HG02852 (cell line): ENCODE measurements around the gene PRSS33.

ENCODE experiments used
- ATAC-seq: cut with Tn5 transposase; IDR thresholded peaks from one replicate; pipeline ENCODE4 v1.9.1; 2021; ENCODE audit warnings: mild to moderate bottlenecking, moderate library complexity; ENCODE audit not compliant: unreplicated experiment

Gene PRSS33

DNA sequence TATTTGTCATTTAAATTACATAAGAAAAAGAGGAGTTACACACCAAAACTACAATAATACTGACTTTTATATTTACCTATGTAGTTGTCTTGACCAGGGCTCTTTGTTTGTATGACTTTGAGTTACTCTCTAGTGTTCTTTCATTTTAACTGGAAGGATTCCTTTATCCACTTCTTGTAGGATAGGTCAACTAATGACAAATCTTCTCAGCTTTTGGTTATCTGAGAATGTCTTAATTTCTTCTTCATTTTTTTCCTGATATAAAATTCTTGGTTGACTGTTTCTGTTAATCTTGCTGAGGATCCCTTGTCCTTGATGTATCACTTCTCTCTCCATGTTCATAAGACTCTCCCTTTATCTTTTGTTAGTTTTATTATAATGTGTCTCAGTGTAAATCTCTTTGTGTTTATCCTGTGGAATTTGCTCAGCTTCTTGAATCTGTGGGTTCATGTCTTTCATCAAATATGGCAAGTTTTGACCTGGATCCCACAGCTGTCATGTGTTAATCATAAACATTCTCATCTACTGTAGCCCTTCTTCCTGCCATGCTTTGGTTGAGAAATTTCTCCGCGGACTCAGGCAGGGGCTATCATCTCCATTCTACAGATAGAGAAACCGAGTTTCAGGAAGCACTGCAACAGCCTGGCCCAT, 16.3 kb upstream of the PRSS33 start:
- ATAC-seq = no peak

DNA sequence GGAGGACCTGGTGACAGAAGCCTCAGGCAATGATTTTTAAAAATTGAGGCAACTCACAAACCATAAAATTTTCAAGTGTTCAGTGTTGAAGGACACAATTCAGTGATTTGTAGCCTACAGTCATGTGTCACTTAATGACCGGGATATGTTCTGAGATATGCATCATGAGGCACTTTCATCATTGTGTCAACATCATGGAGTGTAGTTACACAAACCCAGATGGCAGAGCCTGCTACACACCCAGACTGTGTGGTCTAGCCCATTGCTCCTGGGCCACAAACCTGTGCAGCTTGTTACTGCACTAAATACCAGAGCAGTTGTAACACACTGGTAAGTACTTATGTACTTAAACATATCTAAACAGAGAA, 12.5 kb upstream of the PRSS33 start:
- ATAC-seq = no peak

DNA sequence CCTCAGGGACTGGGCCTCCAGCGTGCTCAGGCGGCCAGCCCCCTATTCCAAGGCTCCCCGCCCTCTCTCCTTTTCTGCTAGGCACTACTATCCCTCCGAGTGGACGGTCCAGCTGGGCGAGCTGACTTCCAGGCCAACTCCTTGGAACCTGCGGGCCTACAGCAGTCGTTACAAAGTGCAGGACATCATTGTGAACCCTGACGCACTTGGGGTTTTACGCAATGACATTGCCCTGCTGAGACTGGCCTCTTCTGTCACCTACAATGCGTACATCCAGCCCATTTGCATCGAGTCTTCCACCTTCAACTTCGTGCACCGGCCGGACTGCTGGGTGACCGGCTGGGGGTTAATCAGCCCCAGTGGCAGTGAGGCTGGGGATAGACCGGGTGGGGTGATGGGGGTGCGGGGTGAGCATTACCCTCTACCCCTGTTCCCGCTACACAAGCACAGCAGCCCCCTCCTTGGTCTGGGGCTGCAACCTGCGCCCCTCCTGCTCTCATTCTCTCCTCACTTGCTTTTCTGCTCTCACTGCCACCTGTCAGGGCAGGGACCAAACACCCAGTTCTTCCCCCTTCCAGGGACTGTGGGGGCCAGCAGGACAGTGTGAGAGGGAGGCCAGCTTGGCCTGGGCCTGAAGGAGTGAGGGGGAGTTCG, 12.0 kb upstream of the PRSS33 start:
- no peak for ATAC-seq

DNA sequence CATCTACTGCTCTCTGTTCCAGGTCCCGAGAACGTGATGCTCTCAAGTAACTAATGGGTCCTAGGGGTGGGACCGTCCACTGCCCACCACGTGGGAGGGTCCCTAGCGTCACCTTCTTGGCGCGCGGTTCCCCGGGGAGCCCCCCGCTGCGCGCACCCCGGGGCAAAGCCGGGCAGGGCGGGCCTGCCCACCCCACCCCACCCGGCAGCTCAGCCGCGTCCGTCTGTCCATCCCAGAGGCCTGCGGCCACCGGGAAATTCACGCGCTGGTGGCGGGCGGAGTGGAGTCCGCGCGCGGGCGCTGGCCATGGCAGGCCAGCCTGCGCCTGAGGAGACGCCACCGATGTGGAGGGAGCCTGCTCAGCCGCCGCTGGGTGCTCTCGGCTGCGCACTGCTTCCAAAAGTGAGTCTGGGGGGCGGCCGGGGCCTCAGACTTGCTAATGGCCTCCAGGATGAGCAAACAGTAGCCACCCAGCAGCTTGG, 11.4 kb upstream of the PRSS33 start:
- ATAC-seq = no peak

DNA sequence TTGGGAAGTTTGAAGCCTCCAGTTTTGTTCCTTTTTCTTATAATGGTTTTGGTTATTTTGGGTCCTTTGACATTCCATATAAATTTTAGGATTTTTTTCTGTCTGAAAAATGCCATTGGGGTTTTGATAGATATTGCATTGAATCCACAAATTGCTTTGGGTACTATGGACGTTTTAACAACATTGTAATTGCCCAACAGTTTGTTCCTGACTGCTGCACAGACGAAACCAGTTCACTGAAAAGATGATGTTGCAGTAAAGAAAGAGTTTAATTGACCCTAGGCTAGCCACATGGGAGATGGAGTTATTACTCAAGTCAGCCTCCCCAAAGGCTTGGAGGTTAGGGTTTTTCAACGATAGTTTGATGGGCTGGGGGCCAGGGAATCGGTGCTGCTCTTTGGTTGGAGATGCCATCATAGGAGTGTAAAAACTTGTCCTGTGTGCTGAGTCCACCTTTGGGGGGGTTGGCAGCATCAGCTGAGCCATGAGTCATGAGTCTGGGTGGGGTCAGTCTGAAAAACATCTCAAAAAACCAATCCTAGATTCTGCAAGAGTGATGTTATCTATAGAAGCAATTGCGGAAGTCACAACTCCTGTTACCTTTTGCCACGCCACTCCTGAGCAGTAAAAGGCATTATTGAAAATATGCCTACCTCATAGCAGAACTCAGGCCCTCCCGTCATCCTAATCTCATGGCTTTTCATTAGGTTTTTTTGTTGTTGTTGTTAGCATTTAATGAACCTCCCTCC, 8.2 kb upstream of the PRSS33 start:
- no peak for ATAC-seq

DNA sequence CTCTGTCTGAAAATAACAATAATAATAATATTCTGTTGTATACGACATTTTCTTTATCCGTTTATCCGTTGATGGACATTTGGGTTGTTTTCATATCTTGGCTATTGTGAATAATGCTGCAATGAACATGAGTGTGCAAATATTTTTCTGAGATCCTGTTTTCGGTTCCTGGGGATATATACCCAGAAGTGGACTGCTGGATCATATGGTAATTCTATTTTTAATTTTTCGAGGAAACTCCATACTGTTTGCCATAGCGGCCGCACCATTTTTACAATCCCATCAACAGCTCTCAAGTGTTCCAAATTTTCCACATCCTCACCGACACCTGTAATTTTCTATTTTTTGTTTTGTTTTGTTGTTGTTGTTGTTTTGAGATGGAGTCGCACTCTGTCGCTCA, 5.6 kb upstream of the PRSS33 start:
- ATAC-seq = no peak

DNA sequence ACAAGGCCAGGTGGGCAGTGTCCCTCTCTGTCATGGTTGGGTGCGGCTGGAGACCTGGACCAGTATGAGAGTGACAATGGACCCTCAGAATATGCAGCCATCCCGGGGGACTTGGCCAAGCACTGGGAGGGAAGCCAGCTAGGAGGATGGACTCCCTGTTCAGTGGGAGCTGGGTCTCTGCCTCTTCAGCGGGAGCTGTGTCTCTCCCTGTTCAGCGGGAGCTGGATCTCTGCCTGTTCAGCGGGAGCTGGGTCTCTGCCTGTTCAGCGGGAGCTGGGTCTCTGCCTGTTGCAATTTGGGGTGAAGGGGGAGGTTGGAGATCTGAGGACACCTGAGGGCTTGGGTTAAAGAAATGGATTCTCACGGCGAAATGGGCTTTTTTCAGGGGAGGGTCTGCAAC, 3.8 kb upstream of the PRSS33 start:
- ATAC-seq = no peak

DNA sequence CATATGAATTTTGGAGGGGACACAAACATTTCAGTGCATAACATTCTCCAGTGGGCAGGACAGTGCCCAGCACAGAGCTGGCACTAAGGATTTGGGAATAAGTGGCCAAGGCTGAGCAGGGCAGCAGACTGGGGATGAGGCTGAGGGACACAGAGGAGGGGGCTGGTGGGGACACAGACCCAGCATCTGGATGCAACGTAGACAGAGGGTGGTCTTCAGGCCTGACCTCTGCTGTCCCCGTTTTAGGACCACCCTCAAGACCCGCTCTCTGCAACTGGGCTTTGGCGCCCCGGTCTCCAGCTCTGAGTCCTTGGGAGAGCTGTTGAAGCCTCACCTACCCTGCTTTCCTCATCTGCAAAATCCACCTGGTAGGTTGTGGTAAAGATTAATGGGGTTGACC, 3.3 kb upstream of the PRSS33 start:
- ATAC-seq = no peak

DNA sequence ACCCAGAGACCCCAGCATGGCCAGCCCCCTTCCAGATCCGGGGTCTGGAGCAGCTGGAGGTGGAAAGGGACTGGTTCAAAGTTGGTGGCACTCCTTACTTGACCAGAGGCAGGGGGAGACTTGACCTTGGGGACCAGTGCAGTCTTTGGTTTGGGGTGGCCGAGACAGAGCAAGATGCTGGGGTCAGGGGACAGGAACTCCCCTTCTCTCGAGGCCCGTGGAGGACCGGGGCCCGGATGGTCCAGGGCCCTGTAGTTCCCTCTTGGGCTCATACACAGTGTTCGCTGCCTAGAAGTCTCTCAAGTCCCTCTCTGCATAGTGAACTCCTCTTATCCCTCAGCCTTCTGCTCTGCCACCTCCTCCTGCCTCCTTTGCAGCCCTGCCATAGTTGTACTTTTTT, 601 bp upstream of the PRSS33 start:
- no peak for ATAC-seq

DNA sequence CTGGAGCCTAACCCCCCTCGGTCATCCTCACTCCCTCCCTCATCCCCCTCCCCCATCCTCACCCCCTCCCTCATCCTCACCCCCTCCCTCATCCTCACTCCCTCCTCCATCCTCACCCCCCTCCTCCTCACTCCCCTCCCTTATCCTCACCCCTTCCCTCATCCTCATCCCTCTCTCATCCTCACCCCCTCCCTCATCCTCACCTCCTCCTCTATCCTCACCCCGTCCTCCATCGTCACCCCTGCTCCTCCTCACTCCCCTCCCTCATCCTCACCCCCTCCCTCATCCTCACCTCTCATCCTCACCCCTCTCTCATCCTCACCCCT, 571 bp downstream of the PRSS33 start:
- no peak for ATAC-seq

DNA sequence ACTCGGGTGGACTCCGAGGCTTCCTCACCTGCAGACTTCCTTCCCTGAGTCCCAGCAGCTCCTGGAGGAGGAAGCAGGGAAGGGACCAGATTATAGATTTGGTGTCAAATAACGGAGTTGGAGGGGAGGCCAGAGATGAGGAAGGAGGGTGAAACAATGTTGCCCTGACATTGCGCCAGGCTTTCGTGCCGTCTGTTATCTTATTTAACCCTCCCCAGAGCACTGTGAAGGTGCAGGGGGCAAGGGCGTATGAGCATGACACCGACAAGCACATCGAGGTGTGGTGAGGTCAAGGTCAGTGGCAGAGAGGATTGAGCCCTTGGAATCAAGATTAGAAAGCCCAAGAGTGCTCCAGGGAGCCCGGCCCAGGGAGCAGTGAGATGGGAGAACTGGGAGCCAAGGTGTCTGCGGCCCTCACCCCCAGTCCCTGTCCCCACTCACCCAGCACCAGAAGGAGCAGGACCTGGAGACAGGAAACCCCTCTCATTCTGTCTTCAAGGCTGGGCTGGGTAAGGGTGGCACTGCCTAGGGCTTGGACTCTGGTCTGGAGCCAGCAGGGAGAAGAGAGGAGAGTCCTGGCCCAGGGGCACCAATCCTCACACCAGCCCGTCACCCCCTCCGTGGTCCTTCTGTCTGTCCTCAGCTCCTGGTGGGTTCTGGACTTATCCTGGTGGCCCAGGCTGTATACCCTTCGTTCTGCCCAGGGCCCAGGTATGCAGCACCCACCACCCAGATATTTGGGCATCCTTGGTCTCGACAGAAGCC, 1.1 kb downstream of the PRSS33 start:
- no peak for ATAC-seq

DNA sequence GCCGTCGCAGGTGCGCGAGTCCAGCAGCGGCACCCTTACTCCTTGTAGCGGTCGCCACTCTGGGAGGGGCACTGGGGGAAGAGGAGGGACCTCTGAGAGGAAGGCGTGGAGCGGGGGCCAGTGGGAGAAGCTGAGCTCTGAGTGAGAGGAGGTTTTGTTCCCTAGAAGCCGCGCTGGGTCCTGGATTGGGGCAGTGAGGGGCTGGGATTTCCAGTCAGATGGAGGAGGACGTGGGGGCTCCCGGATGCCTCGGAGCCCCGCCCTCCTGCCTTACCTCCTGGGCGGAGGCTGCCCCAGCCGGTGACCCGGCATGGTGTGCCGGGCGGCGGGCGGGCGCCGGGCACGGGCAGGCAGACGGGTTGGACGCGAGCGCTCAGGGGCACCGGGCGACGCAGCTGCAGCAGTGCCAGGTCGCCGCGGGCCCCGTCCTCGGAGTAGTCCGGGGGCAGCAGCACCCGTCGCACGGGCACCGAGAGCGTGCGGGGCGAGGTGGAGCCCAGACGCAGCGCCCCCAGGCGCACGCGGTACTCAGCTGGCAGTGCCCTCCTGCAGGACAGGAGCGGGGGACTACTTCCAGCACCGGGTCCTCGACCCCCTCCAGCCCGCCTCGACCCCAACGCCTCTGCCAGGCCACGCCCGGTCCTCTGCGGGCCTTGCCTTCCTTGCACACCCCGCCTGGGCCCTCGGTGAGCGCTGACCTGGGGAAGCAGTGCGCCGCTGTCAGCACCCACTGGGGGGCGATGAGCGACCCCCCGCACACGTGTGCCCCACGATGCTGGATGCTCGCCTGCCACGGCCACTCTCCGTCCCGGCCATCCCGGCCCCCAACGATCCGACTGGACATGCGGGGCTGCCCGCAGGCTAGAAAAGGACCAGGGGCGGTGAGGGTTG, 2.0 kb downstream of the PRSS33 start:
- no peak for ATAC-seq

DNA sequence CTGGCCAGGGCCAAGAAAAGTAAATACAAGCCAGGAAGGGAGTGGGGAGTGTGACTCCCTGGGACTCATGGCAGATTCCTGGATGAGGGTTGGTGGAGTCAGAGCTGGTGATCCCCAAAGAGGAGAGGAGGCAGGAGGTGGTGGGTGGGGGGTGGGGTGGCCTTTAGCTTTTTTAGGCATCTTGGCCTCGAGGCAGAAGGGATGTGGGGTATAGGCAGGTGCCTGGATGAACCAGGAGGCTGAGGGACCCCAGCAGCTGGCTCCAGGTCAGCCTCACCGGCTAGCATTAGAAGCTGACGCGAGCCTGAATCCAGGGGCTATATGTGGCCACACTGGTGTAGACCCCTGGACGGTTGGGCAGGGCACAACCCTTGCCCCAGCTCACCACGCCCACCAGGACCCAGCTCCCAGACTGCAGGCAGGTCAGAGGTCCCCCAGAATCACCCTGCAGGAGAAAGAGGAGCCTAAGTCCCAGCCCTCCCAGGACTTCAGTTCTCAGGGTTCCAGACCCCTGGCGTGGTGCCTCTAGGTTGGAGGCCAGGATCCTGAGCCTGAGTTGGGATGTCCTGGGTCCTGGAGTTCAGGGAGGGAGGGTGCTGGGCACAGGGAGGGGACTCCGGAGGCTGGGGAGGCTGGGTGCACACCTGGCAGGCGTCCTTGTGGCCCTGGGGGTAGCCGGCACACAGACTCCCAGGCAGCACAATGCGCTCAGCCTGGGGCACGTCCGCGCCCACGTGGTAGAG, 2.8 kb downstream of the PRSS33 start:
- ATAC-seq = no peak

DNA sequence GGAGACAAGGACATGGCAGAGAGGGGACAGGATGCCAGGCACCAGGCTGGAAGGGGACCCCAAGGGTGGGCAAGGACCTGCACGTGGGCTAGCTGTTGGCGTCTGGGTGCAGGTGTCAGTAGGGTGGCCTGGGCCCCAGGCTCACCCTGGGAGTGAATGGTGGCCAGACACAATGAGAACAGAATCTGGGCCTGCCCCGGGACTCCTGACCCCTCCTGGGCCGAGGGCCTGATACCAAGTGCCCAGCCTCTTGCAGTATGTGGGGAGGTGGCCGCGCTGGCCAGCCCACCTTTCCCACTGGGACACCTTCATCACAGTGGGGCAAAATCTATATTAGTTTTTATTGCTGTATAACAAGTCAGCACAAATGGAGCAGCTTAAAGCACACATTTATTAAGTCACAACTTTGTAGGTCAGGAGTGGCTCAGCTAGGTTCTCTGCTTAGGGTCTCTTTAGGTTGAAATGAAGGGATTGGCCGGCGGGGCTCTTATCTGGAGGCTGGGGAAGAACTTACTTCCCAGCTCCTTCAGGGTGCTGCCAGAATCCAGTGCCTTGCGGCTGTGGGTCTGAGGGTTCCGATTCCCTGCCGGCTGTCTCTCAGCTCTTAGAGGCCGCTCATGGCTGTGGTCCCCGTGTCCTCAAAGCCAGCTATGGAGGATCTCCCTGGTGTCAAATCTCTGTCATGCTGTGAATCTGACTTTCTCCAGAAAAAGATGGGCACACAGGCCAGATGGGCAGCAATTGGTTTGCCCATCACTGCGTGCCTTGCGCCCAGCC, 3.6 kb downstream of the PRSS33 start:
- no peak for ATAC-seq

DNA sequence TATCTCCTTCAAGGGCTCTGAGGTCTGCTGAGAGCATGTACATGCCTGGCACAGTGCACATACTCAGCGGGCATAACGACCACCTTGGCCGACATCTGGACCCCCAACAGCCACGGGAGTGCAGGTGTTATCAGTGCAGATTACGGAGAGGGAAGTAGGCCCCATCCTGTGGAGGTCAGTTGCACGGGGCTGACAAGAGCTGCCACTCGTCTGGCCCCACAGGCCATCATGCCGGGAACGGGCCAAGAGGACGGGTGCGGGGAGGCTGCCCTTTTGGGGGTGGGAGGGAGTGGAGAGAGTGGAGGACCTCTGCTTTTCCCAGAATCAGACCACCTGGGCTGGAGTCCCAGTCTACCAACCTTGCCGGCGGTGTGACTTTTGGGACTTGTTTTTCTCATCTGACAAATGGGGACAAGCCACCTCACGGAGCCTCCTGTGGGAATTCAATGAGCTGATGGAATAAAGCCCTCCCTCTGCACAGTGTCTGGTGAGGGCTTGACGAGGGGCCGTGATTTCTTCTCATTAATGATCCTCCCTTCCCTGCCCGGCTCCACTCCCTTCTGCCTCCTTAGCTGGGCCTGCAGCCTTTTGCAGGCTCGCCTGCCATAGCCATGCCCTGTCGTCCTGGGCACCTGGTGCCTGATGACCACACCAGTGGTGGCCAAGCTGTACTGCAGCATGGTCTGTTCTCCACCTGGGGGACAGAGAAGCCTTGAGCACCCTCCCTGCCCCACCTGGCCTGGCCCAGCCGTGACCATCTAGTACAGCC, 4.6 kb downstream of the PRSS33 start:
- no peak for ATAC-seq

DNA sequence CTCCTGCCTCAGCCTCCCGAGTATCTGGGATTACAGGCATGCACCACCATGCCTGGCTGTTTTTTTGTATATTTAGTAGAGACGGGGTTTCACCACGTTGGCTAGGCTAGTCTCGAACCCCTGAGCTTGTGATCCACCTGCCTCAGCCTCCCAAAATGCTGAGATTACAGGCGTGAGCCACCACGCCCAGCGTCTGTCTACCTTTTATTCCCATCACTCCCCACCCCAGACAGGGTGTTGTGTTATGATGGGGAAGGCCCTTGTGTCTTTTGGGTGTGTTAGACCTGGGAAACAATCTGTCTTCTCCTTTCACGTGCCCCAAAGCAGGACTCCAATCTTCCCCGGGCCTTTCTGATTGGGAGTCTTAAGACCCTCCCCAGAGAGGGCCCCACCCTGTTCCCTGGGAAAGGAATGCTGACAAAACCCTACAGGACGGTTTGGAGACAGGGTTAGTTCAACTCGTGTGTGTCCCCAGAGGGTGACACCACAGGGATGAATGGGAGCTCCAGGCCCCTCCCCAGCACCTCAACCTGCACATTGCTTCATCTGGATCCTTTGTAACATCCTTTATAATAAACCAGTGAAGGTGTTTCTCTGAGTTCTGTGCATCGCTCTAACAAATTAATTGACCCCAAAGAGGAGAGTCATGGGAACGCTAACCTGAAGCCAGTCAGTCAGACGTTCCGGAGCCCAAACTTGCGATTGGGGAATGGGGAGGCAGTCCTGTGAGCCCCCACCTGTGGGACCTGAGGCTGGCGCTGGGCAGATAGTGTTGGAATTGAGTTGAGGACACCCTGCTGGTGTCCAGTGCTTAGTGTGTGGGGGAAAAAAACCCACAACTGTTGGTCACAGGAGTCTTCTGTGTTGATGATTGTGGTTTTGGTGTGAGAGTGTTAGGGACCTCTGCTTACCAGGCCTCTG, 7.1 kb downstream of the PRSS33 start:
- ATAC-seq = no peak

DNA sequence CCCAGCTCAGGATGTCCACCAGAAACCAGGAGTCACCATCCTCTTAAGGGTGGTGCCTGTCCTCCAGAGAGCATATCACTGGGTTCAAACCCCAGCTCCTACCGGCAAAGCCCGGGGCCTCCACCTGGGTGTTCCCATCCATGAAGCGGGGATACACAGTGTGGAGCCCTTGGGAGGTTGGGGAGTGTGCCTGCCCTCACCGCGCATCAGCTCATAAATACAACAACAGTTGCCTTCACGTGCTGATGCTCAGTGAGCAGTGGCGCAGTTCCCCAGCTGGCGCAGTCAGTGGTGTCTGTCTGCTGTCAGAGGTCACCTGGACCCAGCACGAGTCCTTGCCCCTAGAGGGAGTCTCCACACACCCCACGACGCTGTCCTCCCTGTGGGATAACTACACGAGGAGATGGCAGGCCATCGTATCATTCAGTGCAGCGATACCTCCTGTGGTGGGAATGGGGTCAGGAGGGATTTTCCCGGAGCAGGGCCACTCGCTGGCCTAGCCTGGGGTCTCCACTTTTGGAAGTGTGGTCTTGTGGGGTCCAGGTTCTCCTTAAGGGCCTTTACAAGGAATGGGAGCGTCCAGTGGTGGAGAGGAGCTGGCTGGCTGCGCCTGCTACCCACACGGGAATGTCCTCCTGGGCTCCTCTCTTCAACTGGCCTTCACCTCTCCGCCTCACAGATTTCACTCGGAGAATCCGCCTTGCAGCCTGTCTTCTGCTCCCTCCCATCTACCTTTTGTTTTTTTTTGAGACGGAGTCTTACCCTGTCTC, 8.0 kb downstream of the PRSS33 start:
- no peak for ATAC-seq
